ENCODE measurements around the gene TRIM2. TPM values are rescaled to one million over a fixed set of nuclear protein-coding genes. Genes with fewer than 3 reads are reported as not detected.

The TRIM2 gene
- total RNA-seq, 2 experiments from 2014 or later = 1.7 to 2.9 TPM

DNA sequence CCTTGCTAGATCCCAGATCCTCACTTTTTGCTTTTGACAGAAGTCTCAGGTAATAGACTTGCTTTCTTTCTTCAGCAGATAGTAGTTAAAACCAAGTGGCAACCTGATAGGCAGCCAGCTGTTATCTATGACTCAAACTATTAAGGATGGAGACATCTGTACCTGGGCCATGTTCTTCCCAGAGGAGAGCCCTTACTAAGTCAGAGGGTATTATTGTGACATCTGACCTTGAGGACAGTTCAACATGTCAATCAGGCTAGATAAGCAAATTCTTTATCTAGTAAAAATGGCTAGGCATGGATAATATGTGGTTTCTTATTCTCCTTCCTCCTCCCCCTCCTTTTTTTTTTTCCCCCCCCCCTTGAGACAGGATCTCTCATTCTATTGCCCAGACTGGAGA is 39.2 kb downstream of the TRIM2 start:
- intact Hi-C loops (cut with micrococcal nuclease) = no loop called here
- DNase-seq = no peak
- no peaks in the 10 kb centered on the region for H3K9me3 Mint-ChIP-seq
- ChIA-PET POLR2A (no interaction called here), CTCF (no interaction called here)
- no peaks in the 10 kb centered on the region for H3K27me3 Mint-ChIP-seq
- H3K4me3 Mint-ChIP-seq = no peak overlapping the region
- peaks cover 15% of the 10 kb centered on the region for H3K4me1 Mint-ChIP-seq (ENCODE audit: low read depth)
- no peaks in the 10 kb centered on the region for H3K36me3 Mint-ChIP-seq
- H3K27ac Mint-ChIP-seq = no peak overlapping the region

GRCh38 chr4:153244969-153245368 is 40.7 kb downstream of the TRIM2 start:
- Mint-ChIP-seq H3K27me3 (no peaks in the 10 kb centered on the region), H3K4me1 (ENCODE audit: low read depth) (peaks cover 23% of the 10 kb centered on the region), H3K36me3 (no peaks in the 10 kb centered on the region), H3K4me3 (no peak overlapping the region), H3K27ac (no peak overlapping the region), H3K9me3 (no peaks in the 10 kb centered on the region)
- intact Hi-C loops (cut with micrococcal nuclease) = loop anchor here (5.0 kb wide), 1 partner anchor 397 kb away; no protein-coding TSS in a partner anchor
- POLR2A ChIA-PET = no interaction called here
- CTCF ChIA-PET = interaction anchor here (1.0 kb wide), 1 partner anchor 102 kb away, joined by 3 read pairs; no protein-coding TSS in a partner anchor
- no peak for DNase-seq

DNA sequence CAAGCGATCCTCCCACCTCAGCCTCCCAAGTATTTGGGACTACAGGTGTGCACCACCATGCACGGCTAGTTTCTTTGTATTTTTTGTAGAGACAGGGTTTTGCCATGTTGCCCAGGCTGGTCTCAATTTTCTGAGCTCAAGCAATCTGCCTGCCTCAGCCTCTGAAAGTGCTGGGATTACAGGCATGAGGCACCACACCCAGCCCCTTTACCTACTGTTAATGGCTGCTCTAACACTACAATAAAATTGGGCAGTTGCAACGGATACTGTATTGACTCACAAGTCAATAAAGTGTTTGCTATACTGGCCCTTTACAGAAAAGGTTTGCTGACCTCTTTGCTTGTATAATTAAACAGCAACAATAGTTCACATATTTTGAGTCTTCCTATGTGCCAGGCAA is 41.5 kb downstream of the TRIM2 start:
- intact Hi-C loops (cut with micrococcal nuclease) = loop anchor here (5.0 kb wide), 1 partner anchor 397 kb away; no protein-coding TSS in a partner anchor
- peaks cover 23% of the 10 kb centered on the region for H3K4me1 Mint-ChIP-seq (ENCODE audit: low read depth)
- H3K36me3 Mint-ChIP-seq = no peaks in the 10 kb centered on the region
- no peaks in the 10 kb centered on the region for H3K27me3 Mint-ChIP-seq
- no peak overlapping the region for H3K4me3 Mint-ChIP-seq
- H3K9me3 Mint-ChIP-seq = no peaks in the 10 kb centered on the region
- CTCF ChIA-PET = interaction anchor here (1.0 kb wide), 1 partner anchor 103 kb away, joined by 3 read pairs; no protein-coding TSS in a partner anchor
- POLR2A ChIA-PET = no interaction called here
- DNase-seq = no peak
- no peak overlapping the region for H3K27ac Mint-ChIP-seq

DNA sequence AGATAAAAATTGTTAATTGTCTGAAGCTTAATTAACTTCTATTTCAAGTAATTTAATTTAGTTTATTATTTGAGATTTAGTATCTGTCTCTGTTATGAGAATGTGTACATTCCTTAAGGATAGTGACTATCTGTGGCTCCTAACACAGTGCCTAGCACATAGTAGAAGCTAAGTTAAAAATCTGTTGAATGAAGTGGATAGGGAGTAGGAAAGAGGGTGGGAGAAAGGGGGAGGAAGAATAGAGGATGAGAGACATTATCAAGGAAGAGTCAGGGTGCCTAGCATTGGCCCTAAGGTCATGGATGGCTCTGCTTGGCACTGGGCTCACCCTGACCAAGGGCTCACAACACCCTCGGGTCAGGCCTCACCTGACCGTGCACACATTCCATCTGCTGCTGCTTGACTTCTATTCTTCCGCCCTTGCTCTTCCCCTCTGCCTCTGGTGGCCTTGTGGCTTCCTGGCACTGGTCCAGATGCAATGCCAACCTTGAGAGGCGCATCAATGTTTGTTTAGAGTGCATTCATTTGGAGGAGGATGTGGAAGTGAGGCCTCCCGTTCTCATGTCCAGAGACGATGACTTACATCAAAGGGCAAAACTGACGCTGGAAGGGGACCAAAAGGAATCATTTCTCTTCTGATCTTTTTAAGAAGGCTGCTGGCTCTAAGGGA is 42.3 kb downstream of the TRIM2 start:
- H3K9me3 Mint-ChIP-seq = no peaks in the 10 kb centered on the region
- no peak overlapping the region for H3K4me3 Mint-ChIP-seq
- no peak for DNase-seq
- no peaks in the 10 kb centered on the region for H3K27me3 Mint-ChIP-seq
- H3K27ac Mint-ChIP-seq = no peak overlapping the region
- ChIA-PET CTCF (no interaction called here), POLR2A (no interaction called here)
- no peaks in the 10 kb centered on the region for H3K36me3 Mint-ChIP-seq
- intact Hi-C loops (cut with micrococcal nuclease) = loop anchor here (5.0 kb wide), 1 partner anchor 396 kb away; no protein-coding TSS in a partner anchor
- H3K4me1 Mint-ChIP-seq (ENCODE audit: low read depth) = peaks cover 23% of the 10 kb centered on the region

- no peak overlapping the region for H3K27ac Mint-ChIP-seq
- no peaks in the 10 kb centered on the region for H3K36me3 Mint-ChIP-seq
- H3K4me3 Mint-ChIP-seq = no peak overlapping the region
- H3K4me1 Mint-ChIP-seq (ENCODE audit: low read depth) = peaks cover 25% of the 10 kb centered on the region
- ChIA-PET POLR2A (no interaction called here), CTCF (no interaction called here)
- H3K27me3 Mint-ChIP-seq = no peaks in the 10 kb centered on the region
- H3K9me3 Mint-ChIP-seq = no peaks in the 10 kb centered on the region
- intact Hi-C loops (cut with micrococcal nuclease) = loop anchor here (5.0 kb wide), 1 partner anchor 395 kb away; no protein-coding TSS in a partner anchor
- no peak for DNase-seq
Measured at GRCh38 chr4:153247116-153247490, 42.9 kb downstream of the TRIM2 start.

DNA sequence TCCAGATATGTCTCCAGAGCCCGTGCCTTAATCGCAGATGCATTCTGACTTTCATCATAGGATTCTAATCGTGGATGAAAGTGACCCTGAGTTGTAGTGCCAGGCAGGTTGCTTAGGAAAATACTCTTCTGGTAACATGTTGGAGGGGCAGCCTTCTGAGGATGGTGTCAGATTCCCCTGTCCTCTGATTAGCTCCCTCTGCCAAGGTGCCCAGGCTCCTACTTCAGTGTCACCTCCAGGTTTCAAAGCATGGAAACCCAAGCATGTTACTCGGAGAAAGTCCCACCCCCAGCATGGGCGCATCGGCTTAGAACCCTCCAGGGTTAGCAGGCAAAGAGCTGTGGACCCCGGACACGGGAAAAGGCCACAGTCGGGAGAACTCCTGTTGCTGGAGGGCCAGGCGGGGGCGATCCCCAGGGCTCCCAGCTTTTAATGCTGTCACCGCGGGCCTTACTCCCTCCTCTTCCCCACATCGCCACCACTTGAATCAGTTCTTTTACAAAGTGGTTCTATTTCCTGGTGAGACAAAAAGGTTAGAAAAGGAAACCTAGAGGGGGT is 44.5 kb downstream of the TRIM2 start:
- intact Hi-C loops (cut with micrococcal nuclease) = loop anchor here (1.0 to 5.0 kb wide), 4 partner anchors 26 to 394 kb away; no protein-coding TSS in a partner anchor
- peak overlapping the region; percentile 82 for H3K27ac Mint-ChIP-seq
- peak overlapping the region; percentile 81 for H3K4me3 Mint-ChIP-seq
- POLR2A ChIA-PET = interaction anchor here (1.2 kb wide), 1 partner anchor 13 kb away, joined by 3 read pairs; no protein-coding TSS in a partner anchor
- CTCF ChIA-PET = interaction anchor here (0.9 to 1.4 kb wide), 4 partner anchors 93 to 184 kb away, joined by 3 to 4 read pairs (median 3); no protein-coding TSS in a partner anchor
- peaks cover 16% of the 10 kb centered on the region for H3K4me1 Mint-ChIP-seq (ENCODE audit: low read depth)
- no peaks in the 10 kb centered on the region for H3K36me3 Mint-ChIP-seq
- no peak for DNase-seq
- H3K9me3 Mint-ChIP-seq = no peaks in the 10 kb centered on the region
- H3K27me3 Mint-ChIP-seq = no peaks in the 10 kb centered on the region

DNA sequence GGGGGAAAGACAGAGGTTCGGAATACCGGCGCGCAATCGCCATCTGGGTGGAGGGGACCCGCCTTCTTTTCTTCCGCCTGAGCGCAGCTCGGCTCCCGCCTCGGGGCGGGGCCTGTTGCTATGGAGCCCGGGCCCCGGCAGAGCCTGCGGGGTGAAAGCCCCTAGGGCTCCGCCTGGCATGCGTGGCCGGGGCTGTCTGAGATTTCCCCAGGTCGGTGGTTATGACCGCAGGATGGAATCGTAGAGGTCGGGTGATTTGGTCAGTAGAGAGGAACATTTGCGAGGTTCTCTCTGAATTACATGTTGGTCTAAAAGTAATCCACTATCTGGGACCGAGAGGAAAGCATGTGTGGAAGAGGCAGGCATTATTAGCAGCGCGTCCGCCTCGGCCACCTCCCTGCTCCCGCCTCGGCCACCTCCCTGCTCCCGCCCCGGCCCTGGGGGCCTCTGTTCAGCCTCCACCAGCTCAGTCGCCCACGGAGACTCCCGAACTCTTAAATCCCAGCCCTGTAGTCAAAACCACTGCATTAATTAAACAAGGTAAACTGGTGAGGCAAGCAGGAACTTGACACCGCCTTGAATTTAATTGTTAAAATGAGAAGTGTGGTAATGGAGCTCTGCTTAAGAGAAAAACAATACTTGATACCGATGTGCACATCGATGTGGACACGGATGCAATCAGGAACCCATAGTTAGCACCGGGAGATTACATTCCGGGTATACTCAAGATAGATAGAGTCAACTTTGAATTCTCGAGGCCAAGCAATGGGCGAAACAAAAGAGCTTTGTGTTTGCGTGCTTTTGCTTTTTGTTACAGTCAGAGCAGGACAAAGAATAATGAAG is 45.2 kb downstream of the TRIM2 start:
- intact Hi-C loops (cut with micrococcal nuclease) = loop anchor here (1.0 to 5.0 kb wide), 4 partner anchors 27 to 393 kb away; no protein-coding TSS in a partner anchor
- DNase-seq = peak; percentile 91
- H3K4me1 Mint-ChIP-seq (ENCODE audit: low read depth) = peaks cover 16% of the 10 kb centered on the region
- ChIA-PET POLR2A (interaction anchor here (1.2 kb wide), 1 partner anchor 12 kb away, joined by 3 read pairs; no protein-coding TSS in a partner anchor), CTCF (interaction anchor here (1.0 to 1.4 kb wide), 3 partner anchors 93 to 166 kb away, joined by 3 to 4 read pairs (median 3); no protein-coding TSS in a partner anchor)
- no peaks in the 10 kb centered on the region for H3K36me3 Mint-ChIP-seq
- H3K9me3 Mint-ChIP-seq = no peaks in the 10 kb centered on the region
- H3K4me3 Mint-ChIP-seq = peak overlapping the region; percentile 81
- H3K27ac Mint-ChIP-seq = peak overlapping the region; percentile 82
- H3K27me3 Mint-ChIP-seq = no peaks in the 10 kb centered on the region

GRCh38 chr4:153252122-153252521 is 47.9 kb downstream of the TRIM2 start:
- H3K4me1 Mint-ChIP-seq (ENCODE audit: low read depth) = peaks cover 16% of the 10 kb centered on the region
- DNase-seq = no peak
- no peaks in the 10 kb centered on the region for H3K9me3 Mint-ChIP-seq
- ChIA-PET POLR2A (no interaction called here), CTCF (interaction anchor here (1.0 kb wide), 1 partner anchor 109 kb away, joined by 3 read pairs; no protein-coding TSS in a partner anchor)
- no peak overlapping the region for H3K4me3 Mint-ChIP-seq
- H3K36me3 Mint-ChIP-seq = no peaks in the 10 kb centered on the region
- intact Hi-C loops (cut with micrococcal nuclease) = no loop called here
- no peak overlapping the region for H3K27ac Mint-ChIP-seq
- H3K27me3 Mint-ChIP-seq = peaks cover 4% of the 10 kb centered on the region

- POLR2A ChIA-PET = no interaction called here
- no peak for DNase-seq
- Mint-ChIP-seq H3K36me3 (no peaks in the 10 kb centered on the region), H3K9me3 (no peaks in the 10 kb centered on the region), H3K4me1 (ENCODE audit: low read depth) (peaks cover 4% of the 10 kb centered on the region), H3K27ac (no peak overlapping the region), H3K27me3 (peaks cover 4% of the 10 kb centered on the region), H3K4me3 (no peak overlapping the region)
- CTCF ChIA-PET = no interaction called here
- intact Hi-C loops (cut with micrococcal nuclease) = no loop called here
Measured at GRCh38 chr4:153255233-153255632, 51.0 kb downstream of the TRIM2 start.

DNA sequence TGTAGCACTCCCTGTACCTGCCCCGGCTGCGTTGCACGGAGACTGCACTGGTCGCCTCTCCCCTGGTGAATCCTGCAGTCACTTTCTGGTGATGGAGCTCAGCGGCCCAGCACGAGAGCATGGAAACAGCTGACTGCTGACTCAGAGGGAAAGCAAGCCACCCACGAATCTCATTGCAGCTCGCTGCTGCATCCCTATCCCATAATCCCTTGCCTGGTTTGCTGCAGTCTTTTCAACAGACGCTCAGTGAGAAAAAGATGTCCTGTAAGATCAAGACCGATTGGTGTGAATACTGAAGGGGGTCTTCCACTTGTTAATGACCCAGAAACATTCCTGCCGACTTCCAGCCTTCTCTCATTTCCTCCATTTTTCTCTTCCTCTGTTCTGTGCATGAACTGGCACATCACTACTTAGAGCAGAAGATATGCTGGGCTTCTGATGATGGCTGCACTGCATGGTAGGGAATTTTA is 52.9 kb downstream of the TRIM2 start:
- DNase-seq = peak; percentile 76
- CTCF ChIA-PET = interaction anchor here (0.6 to 1.2 kb wide), 2 partner anchors 20 to 30 kb away, joined by 3 read pairs; no protein-coding TSS in a partner anchor
- Mint-ChIP-seq H3K4me3 (no peak overlapping the region), H3K27me3 (peaks cover 4% of the 10 kb centered on the region), H3K27ac (no peak overlapping the region), H3K4me1 (ENCODE audit: low read depth) (peaks cover under 1% of the 10 kb centered on the region), H3K9me3 (peaks cover 8% of the 10 kb centered on the region), H3K36me3 (no peaks in the 10 kb centered on the region)
- intact Hi-C loops (cut with micrococcal nuclease) = no loop called here
- POLR2A ChIA-PET = no interaction called here

DNA sequence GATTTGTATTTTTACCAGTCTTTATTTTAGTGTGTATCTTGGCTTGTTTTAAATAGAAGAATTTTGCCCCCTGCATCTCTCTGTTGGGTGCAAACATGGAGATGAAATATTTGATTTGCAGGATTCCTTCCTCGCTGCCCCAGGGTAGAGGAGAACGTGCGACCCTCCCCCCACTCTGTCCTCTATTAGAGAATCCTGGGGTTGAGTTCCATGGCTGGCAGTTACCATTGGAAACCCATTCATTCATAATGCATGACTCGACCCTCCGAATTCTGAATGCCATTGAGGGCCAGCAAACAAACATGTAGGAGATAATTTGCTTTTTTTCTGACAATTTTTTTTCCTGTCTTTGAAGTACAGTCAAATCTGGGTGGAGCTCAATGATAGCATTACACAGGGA is 53.7 kb downstream of the TRIM2 start:
- Mint-ChIP-seq H3K27me3 (peaks cover 4% of the 10 kb centered on the region), H3K9me3 (peaks cover 9% of the 10 kb centered on the region), H3K4me3 (no peak overlapping the region), H3K4me1 (ENCODE audit: low read depth) (no peaks in the 10 kb centered on the region), H3K36me3 (no peaks in the 10 kb centered on the region), H3K27ac (no peak overlapping the region)
- POLR2A ChIA-PET = no interaction called here
- intact Hi-C loops (cut with micrococcal nuclease) = no loop called here
- DNase-seq = no peak
- CTCF ChIA-PET = no interaction called here

DNA sequence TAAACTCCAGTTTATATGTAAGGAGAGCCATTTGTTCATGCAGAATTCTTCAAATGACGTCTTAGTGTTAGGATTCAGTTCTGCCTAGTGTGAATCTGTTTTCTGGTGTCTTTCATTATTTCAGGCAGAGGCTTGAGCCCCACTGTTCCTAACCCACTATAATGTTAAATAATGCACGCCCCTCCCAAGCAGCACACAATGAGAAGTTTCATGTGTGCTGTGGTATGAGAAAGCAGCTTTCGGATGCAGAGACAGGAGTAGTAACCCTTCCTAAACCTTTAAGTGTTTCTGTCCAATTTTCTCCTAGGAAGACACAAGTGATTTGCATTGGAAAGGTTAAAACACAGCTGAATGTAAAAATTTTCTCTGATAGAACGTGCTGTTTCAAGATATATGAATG is 54.5 kb downstream of the TRIM2 start:
- H3K4me3 Mint-ChIP-seq = no peak overlapping the region
- DNase-seq = no peak
- POLR2A ChIA-PET = no interaction called here
- CTCF ChIA-PET = no interaction called here
- H3K36me3 Mint-ChIP-seq = no peaks in the 10 kb centered on the region
- H3K4me1 Mint-ChIP-seq (ENCODE audit: low read depth) = no peaks in the 10 kb centered on the region
- intact Hi-C loops (cut with micrococcal nuclease) = no loop called here
- no peak overlapping the region for H3K27ac Mint-ChIP-seq
- peaks cover 4% of the 10 kb centered on the region for H3K27me3 Mint-ChIP-seq
- peaks cover 9% of the 10 kb centered on the region for H3K9me3 Mint-ChIP-seq

Measured in activated CD4-positive, alpha-beta memory T cell treated with anti-CD3 and anti-CD28 coated beads for 36 hours (primary cell).